Measurements from ENCODE around the gene CDSN.
A peak's percentile ranks its signal among the peaks of the same experiment; 100 is the strongest.
"Not testable (repeated sequence)": the region's sequence is repeated elsewhere in the genome, so short reads cannot be mapped to it uniquely, and the experiment has no call there.

CDSN gene, protein sequence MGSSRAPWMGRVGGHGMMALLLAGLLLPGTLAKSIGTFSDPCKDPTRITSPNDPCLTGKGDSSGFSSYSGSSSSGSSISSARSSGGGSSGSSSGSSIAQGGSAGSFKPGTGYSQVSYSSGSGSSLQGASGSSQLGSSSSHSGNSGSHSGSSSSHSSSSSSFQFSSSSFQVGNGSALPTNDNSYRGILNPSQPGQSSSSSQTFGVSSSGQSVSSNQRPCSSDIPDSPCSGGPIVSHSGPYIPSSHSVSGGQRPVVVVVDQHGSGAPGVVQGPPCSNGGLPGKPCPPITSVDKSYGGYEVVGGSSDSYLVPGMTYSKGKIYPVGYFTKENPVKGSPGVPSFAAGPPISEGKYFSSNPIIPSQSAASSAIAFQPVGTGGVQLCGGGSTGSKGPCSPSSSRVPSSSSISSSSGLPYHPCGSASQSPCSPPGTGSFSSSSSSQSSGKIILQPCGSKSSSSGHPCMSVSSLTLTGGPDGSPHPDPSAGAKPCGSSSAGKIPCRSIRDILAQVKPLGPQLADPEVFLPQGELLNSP

DNA sequence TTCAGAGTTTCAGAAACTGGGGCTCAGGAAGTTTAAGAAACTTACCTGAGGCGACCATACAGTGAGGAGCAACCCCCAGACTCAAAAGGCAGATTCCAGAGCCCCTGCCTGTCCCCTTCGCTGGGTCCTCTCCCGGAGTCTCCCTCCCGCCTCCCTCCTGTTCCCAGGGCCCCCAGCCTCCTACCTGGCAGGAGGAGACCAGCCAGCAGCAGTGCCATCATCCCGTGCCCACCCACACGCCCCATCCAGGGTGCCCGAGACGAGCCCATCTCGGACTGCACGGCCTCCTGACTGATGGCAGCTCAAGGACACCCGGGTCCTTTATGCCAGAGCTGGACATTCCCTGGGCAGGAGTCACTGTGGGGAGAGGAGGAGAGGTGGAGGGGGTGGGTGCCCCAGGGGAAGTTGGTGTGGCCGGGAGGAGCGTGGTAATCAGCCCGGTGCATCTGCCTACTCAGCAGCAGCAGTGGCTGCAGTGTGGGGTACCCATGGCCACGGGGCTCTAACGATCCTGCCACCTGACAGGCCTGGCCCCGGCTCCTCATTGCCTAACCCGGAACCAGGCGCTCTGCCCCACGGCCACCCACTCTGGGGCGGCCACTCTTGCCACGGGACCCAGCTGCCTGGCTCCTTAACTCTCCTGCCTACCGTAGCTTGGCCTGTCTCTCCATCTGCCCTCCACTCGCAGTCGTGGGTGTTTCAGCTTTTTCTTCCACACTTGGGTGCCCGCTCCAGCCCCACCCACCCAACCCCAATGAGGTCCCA is at the start of gene CDSN:
Gene CDSN (minus strand): TSS at position 296 of the 765 bp plus-strand sequence. CDS start 27 bp downstream, at position 269.
- no peak for DNase-seq

DNA sequence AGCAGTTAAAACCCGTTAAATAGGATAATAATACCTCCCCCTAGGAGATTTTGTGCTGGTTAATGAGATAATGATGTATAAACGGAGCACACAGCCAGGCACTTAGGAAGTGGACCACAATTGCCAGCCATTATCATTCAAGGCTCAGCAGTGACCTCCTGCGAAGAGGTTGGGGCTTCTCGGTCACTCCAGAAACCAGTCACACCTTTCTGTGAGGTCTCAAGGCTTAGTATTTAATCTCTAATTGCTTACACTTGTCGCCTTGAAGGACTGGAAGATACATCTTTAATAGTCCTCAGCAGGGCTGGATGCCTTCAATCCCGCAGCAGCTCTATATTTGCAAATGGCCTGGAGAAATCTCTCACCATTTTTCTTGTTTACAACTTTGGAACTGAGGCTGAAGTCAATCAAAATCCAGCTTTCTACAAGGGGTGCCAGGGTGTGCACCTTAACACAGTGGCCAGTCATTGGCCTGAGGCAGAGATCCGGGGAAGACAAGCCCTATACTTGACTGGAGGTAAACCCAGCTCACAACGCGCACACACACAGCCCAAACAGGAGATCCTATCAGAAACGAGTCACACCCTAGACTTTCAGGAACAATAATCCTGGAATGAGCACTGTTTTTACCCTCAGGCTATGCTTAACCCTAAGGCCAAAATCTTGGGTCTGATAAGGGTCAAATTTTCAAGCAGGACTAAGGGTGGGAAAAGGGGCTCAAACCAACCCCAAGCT is 49.0 kb upstream of the CDSN start:
- no peak for DNase-seq

DNA sequence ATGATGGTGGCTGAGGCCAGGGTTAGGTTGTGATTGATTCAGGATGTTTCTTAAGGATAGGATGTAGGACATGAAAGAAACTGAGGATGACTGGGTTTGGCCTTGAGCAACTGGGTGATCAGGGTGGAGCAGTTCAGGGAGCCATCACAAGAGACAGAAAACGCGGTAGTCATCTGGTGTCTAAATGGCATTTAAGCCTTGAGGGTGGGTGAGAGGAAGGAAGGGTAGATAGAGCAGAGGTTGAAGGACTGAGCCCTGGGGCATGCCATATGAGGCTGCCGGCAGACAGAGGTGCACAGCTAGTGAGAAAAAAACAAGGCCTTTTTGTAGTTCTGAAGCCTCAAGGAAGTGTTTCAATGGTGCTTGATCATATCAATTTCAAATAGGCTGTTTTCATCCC is 48.4 kb upstream of the CDSN start:
- no peak for DNase-seq

DNA sequence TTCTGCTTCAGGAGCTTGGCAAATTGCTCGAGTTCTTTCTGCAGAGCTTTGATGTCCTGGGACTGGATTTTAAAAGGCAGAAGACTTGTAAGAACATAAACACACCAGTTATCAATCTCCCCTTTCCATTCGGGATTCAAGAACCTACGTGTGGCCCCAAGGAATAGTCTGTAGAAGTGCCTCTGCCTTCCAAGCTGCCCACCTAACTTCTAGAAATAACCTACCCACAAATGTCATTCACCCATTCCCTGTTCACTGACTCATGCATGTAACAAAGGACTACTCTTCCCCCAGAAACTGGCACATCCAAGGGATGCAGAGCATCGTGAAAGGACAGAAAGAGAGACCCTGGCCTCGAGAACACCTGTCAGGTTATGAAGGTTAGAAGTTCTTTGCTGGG is 45.7 kb upstream of the CDSN start:
- no peak for DNase-seq

DNA sequence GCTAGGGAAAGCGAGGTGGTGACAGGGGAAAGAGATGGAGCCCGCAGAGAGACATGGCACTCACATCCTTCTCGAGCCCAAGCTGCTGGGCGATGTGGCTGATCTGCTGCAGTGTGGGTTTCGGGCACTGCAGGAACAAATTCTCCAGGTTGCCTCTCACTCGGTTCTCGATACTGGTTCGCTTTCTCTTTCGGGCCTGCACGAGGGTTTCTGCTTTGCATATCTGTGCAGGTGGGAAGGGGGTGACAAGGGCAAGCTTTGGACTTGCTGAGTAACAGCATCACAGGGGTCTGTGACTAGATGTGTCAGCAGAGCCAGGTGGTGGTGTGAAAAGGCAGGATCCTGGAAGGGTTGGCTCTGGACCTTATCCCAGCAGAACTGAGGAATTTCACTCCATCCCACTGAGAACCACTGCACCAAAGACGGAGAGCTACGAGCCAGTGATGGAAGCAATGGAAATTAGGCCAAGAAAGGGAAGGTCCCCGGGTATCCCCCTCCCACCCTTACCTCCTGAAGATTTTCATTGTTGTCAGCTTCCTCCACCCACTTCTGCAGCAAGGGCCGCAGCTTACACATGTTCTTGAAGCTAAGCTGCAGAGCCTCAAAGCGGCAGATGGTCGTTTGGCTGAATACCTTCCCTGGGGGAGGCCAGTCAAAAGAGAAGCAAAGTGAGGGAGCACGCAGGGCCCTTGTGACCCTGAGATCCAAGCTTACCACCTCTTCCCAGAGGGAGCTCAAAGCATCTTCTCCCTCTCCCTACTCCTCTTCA is 45.0 kb upstream of the CDSN start:
- not testable (repeated sequence) for DNase-seq

DNA sequence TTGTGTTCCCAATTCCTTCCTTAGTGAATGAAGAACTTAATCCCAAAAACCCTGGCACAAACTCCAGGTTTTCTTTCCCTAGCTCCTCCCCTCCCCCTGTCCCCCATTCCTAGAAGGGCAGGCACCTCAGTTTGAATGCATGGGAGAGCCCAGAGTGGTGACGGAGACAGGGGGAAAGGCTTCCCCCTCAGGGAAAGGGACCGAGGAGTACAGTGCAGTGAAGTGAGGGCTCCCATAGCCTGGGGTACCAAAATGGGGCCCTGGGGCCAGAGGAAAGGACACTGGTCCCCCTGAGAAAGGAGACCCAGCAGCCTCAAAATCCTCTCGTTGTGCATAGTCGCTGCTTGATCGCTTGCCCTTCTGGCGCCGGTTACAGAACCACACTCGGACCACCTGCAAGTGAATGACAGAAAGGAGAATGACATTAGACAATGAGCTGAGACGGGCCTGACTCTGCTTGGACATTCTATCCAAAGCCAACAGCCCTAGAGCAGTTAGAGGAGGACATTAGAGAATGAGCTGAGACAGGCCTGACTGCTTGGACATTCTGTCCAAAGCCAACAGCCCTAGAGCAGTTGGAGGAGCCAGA is 44.3 kb upstream of the CDSN start:
- DNase-seq: not testable (repeated sequence)

DNA sequence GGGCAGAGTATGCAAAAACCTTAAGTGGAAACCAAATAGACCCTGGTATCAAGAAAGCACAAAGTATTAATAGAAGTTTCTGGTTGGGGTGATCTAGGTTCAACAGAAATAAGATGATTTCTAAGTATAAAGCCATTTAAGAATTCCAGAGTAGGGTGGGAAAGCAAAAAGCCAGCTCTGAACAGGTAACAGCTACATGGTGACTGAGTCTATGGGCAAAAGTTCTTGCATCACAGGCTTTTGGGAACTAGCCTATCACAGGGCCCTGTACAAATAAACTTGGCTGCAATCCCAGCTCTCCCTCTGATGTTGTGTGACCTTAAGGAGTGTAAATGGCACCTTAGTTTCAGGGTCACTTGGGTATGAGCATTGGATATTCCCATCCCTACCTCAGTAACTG is 43.7 kb upstream of the CDSN start:
- no peak for DNase-seq

DNA sequence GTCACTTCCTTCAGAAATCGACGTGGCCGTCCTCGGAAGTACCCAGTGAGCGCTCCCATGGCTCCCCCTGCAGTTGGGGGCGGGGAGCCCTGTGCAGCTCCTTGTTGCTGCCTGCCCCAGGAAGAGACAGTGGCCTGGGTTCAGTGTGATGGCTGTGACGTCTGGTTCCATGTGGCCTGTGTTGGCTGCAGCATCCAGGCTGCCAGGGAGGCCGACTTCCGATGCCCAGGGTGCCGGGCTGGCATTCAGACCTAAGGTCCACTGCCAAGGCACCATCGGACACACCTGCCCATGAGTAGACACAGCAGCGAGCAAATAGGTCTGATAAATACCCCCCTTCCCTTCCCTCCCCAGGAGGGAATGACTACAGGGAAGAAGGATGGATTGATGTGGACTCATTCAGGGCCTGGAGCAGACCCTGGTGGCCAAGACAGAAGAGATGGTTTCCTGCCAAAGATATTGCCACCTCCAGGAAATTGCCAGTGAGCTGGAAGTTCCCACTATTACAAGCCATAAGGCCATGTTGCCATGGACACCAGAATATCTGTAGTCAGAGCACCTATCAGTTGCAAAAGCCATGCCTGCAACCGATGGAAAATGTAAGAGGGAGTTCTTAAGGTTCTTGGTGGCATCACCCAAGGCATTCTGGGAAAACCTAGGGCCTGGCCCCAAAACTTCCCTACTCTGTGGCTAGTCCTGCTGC is 42.4 kb upstream of the CDSN start:
- DNase-seq: no peak

DNA sequence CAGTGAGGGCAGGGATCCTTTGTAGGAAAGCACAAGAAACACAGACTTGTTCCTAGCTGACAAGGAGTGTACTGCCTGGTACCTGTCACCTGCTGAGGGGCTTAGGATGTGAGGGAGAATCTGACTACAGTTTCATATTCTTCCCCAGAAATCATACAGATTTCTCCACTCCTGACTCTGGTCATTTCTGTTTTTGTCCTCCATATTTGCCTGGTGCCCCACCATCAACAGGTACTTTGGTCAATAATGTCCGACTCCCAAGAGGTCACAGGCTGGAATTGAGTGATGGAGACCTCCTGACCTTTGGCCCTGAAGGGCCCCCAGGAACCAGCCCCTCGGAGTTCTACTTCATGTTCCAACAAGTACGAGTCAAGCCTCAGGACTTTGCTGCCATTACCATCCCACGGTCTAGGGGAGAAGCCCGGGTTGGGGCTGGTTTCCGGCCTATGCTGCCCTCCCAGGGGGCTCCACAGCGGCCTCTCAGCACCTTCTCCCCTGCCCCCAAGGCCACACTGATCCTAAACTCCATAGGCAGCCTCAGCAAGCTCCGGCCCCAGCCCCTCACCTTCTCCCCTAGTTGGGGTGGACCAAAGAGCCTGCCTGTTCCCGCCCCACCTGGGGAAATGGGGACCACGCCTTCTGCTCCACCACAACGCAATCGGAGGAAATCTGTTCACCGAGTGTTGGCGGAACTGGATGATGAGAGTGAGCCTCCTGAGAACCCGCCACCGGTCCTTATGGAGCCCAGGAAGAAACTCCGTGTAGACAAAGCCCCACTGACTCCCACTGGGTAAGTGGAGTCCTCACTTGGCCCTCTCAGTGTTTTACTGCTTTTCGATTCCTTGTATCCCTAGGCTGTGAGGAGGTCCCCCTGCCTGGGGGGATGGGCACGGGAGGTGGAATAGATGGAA is 41.2 kb upstream of the CDSN start:
- no peak for DNase-seq

DNA sequence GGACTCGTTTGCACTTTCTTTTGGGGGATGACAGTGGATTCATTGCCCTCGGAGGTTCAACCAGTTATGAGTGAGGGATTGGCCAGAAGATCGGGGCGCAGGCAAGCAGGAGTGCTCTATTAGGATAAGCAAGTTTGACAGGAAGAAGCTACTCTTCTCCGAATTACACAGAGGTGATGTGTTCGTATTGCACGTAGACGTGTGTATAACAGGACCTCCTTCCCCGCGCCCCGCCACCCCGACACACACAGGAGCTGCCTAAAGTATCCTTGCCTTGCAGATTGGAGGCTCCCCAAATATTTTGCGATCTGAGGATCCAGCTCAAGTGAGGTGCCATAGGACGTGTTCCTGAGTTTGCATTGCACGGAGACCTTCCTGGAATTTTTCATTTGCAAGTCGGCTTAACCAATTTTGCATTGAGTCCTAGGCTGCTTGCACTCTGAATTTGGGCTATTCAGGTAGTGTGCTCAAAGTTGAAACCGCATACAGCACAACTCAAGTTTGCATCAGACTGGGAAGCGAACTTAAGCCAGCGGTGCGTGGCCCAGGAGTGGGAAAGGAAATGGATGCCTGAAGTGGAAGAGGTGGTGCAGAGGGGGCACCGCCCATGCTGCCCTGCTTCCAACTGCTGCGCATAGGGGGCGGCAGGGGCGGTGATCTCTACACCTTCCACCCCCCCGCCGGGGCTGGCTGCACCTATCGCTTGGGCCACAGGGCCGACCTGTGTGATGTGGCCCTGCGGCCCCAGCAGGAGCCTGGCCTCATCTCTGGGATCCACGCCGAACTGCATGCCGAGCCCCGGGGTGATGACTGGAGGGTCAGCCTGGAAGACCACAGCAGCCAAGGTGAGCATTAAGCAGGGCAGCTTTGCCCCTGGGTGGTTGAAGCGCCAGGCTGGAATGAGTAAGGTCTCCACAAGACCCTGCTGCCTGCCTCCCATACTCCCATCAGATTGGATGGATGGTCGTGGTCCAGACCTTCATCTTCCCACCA is 38.9 kb upstream of the CDSN start:
- peak; percentile 41 for DNase-seq

DNA sequence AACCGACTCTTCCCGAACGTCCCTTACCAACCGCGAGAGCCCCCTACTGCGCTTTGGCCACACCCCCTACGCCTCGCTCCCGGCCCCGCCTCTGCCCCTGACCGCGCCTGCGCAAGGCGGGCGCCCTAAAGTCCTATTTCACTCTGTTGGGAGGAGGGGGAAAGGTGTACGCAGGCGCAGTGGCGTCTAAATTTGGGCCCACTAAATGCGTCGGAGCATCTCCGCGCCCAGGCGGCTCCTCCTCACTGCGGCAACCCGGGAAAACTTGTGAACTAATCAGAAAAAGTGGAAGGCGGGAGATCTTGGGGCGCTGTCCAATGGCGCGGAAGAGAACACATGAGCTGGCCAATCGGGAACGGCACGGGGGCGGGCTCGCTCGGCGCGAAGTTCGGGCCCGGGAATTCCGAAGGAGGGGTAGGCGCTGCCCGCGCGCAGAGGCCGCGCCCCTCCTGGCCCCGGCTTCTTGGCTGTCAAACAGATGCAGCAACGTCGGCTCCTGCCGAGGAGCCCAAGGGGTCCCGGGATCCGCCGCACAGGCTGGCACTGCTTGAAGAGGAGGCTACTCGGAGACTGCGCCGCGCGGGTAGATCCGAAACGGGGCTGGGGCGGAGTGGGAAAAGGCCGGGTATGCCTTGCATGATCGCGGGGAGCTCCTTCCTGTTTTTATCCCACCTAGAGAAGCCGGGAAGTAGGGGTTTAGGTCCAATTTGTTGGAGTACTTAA is 38.1 kb upstream of the CDSN start, which contains the start of gene TCF19:
Gene TCF19 (plus strand): TSS at position 450 of the 723 bp plus-strand sequence. CDS start 881 bp downstream, outside the sequence.
- DNase-seq: peak; percentile 100

DNA sequence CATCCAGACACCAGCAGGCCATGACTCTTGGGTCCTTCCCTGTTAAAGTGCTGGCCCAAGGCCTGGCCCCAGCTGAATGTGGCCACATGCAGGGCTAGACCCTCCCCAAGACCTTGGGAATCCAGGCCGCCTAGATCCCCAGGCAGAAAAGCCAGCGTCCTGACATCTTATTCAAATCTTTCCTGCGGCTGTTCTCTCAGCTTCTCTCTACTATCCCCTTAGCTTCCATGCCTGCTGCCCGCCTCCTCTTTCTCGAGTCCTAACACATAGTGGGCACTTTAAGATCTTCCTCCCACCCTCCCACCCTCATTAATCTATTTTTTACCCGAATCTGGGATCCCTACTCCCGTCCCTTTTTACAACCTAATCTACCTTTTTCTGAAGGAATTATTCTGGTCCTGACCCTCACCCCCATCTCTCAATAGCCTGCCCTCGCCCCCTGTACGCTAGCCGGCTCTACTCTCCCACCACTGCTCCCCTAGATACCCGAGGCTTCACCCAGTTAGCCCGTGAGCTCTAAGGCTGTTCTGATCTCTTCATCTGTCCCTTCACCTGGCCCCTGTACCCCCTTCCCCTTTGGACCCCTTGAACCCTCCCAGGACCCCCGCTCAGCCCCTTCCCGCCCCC is 37.4 kb upstream of the CDSN start, which contains the start of gene CCHCR1:
Gene CCHCR1 (minus strand): TSS at position 290 of the 627 bp plus-strand sequence. CDS start 202 bp downstream, at position 88.
- no peak for DNase-seq

DNA sequence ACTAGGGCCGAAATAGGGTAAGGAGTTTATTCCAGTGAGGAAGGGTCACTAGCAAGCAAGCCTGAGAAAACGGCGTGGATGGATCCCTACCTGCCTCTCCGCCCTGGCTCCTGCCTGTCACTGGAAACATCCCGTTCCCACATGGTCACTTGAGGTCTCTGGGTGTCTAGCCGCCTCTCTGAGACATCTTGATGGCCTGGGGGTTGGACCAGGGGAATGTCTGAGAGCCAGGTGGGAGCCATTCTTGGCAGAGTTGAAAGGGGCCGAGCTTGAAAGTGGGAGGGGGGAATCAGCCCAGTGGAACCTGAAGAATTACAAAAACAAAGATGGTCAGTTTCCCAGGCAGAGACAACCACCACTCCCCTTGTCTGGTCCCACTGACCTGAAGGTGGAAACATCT is 36.4 kb upstream of the CDSN start:
- DNase-seq: no peak

DNA sequence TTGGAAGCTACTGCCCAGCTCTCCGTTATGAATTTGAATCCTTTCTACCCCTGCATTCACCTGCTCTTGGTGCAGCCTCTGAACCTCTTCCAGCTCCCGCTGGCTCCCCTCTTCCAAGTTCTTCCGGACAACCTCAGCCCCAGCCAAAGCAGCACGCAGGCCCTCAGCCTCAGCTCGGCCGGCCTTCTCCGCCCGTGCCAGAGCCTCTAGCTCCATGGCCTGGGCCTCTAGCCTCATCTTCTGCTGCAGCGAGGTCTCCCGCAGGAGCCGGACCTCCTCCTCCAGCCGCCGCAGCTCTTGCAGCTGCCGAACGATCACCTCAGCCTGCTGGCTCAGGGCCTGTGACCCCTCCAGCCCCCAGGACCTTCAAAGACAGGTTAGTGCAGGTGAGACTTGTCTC is 34.2 kb upstream of the CDSN start:
- DNase-seq: no peak

DNA sequence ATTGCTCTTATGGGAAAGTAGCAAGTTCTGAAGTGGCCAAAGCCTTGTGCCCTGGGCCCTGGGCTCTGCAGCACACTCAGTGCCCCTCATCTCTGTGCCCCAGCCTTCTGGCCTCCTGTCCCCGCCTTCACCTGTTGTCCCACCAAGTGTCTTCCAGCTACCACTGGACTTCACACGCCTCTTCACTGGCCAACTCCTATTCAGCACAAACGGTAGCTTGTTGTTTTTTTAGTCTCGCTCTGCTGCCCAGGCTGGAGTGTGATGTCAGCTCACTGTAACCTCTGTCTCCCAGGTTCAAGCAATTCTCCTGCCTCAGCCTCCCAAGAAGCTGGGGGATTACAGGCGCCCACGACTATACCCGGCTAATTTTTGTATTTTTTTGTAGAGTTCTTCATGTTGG is 32.5 kb upstream of the CDSN start:
- no peak for DNase-seq

DNA sequence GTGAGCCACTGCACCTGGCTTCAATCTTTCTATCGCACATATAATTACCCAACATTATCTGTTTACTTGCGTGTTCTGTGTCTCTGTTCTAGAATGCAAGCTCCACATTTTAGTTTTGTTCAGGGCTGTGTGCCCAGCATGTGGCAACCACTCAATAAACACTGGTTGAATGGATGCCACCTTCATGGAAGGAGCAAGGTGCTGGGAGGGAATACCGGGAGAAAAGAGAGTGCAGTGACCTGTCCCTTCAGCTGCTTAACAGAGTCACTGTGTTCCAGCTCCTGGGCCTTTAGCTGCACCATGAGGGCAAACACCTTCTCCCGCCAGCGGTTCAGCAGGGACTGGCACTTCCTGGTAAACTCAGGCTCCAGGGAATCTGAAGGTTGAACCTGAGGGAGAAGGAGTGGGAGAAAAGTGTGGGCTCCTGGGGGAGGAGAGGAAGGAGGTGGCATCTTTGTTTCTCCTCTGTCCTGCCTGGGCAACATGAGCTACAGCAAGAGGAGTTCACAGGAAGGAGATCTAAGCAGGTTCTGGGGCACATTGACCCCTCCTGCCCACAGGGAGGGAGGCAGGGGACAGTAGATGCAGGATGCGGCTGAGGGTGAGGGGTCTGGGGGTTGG is 29.7 kb upstream of the CDSN start:
- no peak for DNase-seq

DNA sequence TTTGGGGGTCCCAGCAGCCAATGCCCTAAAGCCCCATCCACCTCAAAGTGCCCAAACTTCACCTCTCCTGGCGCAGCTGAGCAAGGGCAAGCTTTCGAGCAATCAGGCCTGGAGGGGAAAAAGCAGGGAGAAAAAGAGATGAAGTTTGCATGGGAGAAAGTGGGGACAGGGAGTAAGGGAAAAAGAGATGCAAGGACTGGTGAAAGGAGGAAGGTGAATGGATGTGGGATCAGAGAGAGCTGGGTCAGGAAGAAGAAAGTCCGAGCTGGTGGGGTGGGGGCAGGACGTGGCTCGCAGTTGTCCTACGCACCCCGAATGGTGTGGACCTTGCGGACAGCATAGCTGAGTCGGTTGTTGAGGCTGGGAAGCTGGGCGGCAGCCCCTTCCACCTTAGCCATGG is 25.1 kb upstream of the CDSN start:
- DNase-seq: no peak
